Gastroesophageal sphincter (tissue), 3 donors: Measurements from ENCODE around the gene NME7.

Source experiments
- CTCF ChIP-seq, 4 experiments: fragments of 200-600 bp in 2 of 4; fragments of 450-650 bp in 2 of 4; sonication (generic) in 1 of 4; IDR thresholded peaks; one replicate each; pipeline ENCODE4 v1.5.1; 2017 to 2019; ENCODE audit warnings: antibody characterized with exemption in 4 of 4, mild to moderate bottlenecking in 2 of 4, moderate library complexity in 2 of 4
- EP300 ChIP-seq: sonication (generic); formaldehyde crosslinking; IDR thresholded peaks from one replicate; pipeline ENCODE4 v1.6.1; 2017; ENCODE audit warnings: antibody characterized with exemption, mild to moderate bottlenecking
- POLR2A ChIP-seq, 2 donors: fragments of 450-650 bp; IDR thresholded peaks; one replicate each; pipeline ENCODE4 v1.6.1; 2017; ENCODE audit warnings: antibody characterized with exemption in 2 of 2, mild to moderate bottlenecking in 2 of 2, moderate library complexity in 1 of 2
- POLR2AphosphoS5 ChIP-seq: sonication (generic); formaldehyde crosslinking; IDR thresholded peaks from one replicate; pipeline ENCODE4 v1.6.1; 2017; ENCODE audit warnings: antibody characterized with exemption

- TF ChIP-seq CTCF (IDR thresholded peaks at IDR 0.05) (peak in 1 of 4 experiments; percentile 33), POLR2A (IDR thresholded peaks at IDR 0.05) (no peak), EP300 (no peak), POLR2AphosphoS5 (no peak)
Observed at GRCh38 chr1:169111472-169111871, 256.1 kb downstream of the NME7 start.
